K562 (cell line): Measurements from ENCODE around the gene AIFM3. TPM values are rescaled to one million over a fixed set of nuclear protein-coding genes. Genes with fewer than 3 reads are reported as not detected.

ENCODE experiments used
- BCOR ChIP-seq: fragments of 450-650 bp; IDR thresholded peaks from 2 replicates; pipeline ENCODE4 v1.6.1; 2016
- CREBBP ChIP-seq: IDR thresholded peaks from one replicate; pipeline ENCODE4 v1.6.1; 2012; ENCODE audit warnings: low read depth, mild to moderate bottlenecking, control low read depth, inconsistent platforms, low read length
- ETV5 ChIP-seq: sonication (generic); formaldehyde crosslinking; IDR thresholded peaks from 2 replicates; pipeline ENCODE4 v1.4.0; 2020; ENCODE audit warnings: low read depth, mild to moderate bottlenecking, missing genetic modification reagents
- RBBP5 ChIP-seq: fragments of 200-600 bp; sonication (generic); IDR thresholded peaks from 2 replicates; pipeline ENCODE4 v1.6.1; 2012; ENCODE audit warnings: borderline replicate concordance, mild to moderate bottlenecking, low read length, control low read depth, inconsistent platforms; ENCODE audit not compliant: insufficient read depth, poor library complexity, severe bottlenecking
- SMARCE1 ChIP-seq: fragments of 450-650 bp; IDR thresholded peaks from 2 replicates; pipeline ENCODE4 v1.7.1; 2016; ENCODE audit warnings: mild to moderate bottlenecking
- STAT6 ChIP-seq: sonication (generic); formaldehyde crosslinking; IDR thresholded peaks from 2 replicates; pipeline ENCODE4 v1.8.1; 2023; ENCODE audit warnings: mild to moderate bottlenecking, missing genetic modification reagents
- TAF15 ChIP-seq: fragments of 200-400 bp; formaldehyde crosslinking; IDR thresholded peaks from 2 replicates; pipeline ENCODE4 v1.6.1; 2017; ENCODE audit warnings: mild to moderate bottlenecking, low read depth, low read length, moderate library complexity
- TRIM28 ChIP-seq: fragments of 450-650 bp; IDR thresholded peaks from 2 replicates; pipeline ENCODE4 v1.6.1; 2017
- YY1 ChIP-seq, 3 experiments: IDR thresholded peaks; 2 replicates each; pipeline ENCODE4 v1.6.1; 2011; ENCODE audit warnings: low read length in 2 of 3, mild to moderate bottlenecking in 2 of 3, moderate library complexity in 2 of 3, borderline replicate concordance in 1 of 3, control low read depth in 1 of 3, low read depth in 1 of 3; ENCODE audit not compliant: insufficient read depth in 3 of 3, insufficient replicate concordance in 2 of 3, control insufficient read depth in 1 of 3, insufficient read length in 1 of 3; ENCODE audit errors: extremely low read depth in 1 of 3
- ZBTB43 ChIP-seq: sonication (generic); formaldehyde crosslinking; IDR thresholded peaks from 2 replicates; pipeline ENCODE4 v1.8.0; 2023; ENCODE audit warnings: mild to moderate bottlenecking, missing genetic modification reagents
- ZNF384 ChIP-seq: IDR thresholded peaks from 2 replicates; pipeline ENCODE4 v1.6.1; 2012; ENCODE audit warnings: low read depth, low read length, improper control_type of control experiment
- polyA plus RNA-seq, 8 experiments: library from polyadenylated mRNA; depleted of rRNA in 4 of 8; stranded (reverse) in 5 of 8; unstranded in 3 of 8; fragments of >200 nt; fragmentation: Nextera tagmentation in 2 of 8; fragmentation: Illumina TruSeq in 1 of 8; extraction: Ambion mirVana in 2 of 8; extraction: Trizol in 1 of 8; gene quantifications; 2 replicates each; pipeline versions ENCODE4 v1.2.1 to v1.2.3, GENCODE V29; 2011 to 2014; ENCODE audit warnings: inconsistent platforms in 1 of 8, missing spikeins in 1 of 8
- total RNA-seq, 7 experiments: library from RNA; depleted of rRNA in 6 of 7; stranded (reverse); fragments of >200 nt in 6 of 7; fragmentation: Illumina TruSeq in 2 of 7; extraction: Trizol in 2 of 7; gene quantifications; 2 replicates each; pipeline versions ENCODE4 v1.2.1 to v1.2.3, GENCODE V29; 2011 to 2021; ENCODE audit warnings: low replicate concordance in 1 of 7
- TF ChIP-seq, protein P1 (sequence below): fragments of 450-650 bp; IDR thresholded peaks from 2 replicates; pipeline ENCODE4 v1.7.1; 2018; ENCODE audit warnings: mild to moderate bottlenecking, low read depth; ENCODE audit not compliant: partially characterized antibody
- TF ChIP-seq, protein P2 (sequence below), 2 experiments: fragments of 250-450 bp in 1 of 2; fragments of 450-650 bp in 1 of 2; sonication (Bioruptor Pico) in 1 of 2; IDR thresholded peaks; 2 replicates each; pipeline versions ENCODE4 v1.6.1 to v1.8.0; 2016 to 2021; ENCODE audit warnings: mild to moderate bottlenecking in 2 of 2, moderate library complexity in 2 of 2, missing compliant biosample characterization in 1 of 2, missing genetic modification characterization in 1 of 2
- TF ChIP-seq, protein P3 (sequence below): sonication (generic); formaldehyde crosslinking; IDR thresholded peaks from 2 replicates; pipeline ENCODE4 v1.8.1; 2023; ENCODE audit warnings: mild to moderate bottlenecking, missing genetic modification reagents, moderate library complexity
- TF ChIP-seq, protein P4 (sequence below): sonication (generic); formaldehyde crosslinking; IDR thresholded peaks from 2 replicates; pipeline ENCODE4 v1.8.0; 2022; ENCODE audit warnings: missing genetic modification reagents, mild to moderate bottlenecking, borderline replicate concordance

Gene AIFM3
- total and polyA plus RNA-seq, 9 of the 15 experiments (the other 6 are each of a cell fraction or from before 2014, with no cell fraction given), result 0.03 to 0.20 (median 0.07) TPM; not detected in 1

DNA sequence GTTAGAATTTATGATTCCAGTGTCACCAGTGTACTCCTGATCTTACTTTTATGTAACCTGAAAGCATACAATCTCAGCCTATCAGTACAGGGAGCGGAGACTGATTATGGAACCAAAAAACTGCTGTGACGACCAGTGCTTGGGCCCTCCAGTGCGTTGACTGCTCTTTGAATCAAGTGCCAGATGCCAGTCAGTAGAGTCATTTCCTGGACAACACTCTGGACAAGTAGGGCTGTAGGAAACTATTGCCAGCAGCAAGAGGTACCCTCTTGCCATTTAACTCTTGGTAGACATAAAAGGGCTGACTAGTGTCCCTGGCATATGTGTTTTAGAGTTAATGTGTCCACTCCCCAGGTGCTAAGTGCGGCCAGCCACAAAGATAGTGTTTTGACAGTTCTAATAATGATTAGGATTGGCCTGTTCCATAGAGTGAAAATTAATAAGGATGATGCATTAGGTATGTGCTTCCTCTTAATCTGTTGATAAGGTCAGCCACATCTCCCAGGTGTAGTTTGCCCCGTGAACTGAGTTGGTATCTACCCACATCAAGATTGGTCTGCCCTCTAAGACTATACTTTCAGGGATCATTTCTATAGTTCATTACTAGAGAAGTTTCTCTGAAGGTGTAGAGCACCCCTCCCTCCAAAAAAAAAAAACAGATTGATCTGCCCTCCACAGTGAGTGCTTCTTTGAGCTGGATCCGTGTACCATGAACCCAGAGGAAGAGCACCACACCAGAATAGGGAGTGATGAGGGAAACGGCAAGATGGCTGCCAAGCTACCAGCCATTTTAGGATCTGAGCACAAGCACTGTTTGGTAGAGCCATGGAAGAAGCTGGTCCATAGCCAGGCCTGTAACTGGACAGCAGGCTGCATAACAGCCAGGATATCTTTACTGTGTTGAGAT, 20.7 kb upstream of the AIFM3 start (continued):
- TF ChIP-seq, protein P1, sequence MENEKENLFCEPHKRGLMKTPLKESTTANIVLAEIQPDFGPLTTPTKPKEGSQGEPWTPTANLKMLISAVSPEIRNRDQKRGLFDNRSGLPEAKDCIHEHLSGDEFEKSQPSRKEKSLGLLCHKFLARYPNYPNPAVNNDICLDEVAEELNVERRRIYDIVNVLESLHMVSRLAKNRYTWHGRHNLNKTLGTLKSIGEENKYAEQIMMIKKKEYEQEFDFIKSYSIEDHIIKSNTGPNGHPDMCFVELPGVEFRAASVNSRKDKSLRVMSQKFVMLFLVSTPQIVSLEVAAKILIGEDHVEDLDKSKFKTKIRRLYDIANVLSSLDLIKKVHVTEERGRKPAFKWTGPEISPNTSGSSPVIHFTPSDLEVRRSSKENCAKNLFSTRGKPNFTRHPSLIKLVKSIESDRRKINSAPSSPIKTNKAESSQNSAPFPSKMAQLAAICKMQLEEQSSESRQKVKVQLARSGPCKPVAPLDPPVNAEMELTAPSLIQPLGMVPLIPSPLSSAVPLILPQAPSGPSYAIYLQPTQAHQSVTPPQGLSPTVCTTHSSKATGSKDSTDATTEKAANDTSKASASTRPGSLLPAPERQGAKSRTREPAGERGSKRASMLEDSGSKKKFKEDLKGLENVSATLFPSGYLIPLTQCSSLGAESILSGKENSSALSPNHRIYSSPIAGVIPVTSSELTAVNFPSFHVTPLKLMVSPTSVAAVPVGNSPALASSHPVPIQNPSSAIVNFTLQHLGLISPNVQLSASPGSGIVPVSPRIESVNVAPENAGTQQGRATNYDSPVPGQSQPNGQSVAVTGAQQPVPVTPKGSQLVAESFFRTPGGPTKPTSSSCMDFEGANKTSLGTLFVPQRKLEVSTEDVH, result no peak
- TF ChIP-seq RBBP5 (peak; percentile 20), YY1 (IDR thresholded peaks at IDR 0.05; ENCODE audit: borderline replicate concordance in 1 of 3, control insufficient read depth in 1 of 3, extremely low read depth in 1 of 3, insufficient read depth in 3 of 3, insufficient read length in 1 of 3, insufficient replicate concordance in 2 of 3, low read depth in 1 of 3, low read length in 2 of 3) (peak in 1 of 3 experiments; percentile 71), ETV5 (CRISPR knock-in tag) (no peak), BCOR (no peak), SMARCE1 (no peak), ZBTB43 (CRISPR knock-in tag) (no peak), CREBBP (no peak), ZNF384 (no peak), TRIM28 (no peak), TAF15 (no peak), STAT6 (CRISPR knock-in tag) (no peak)
- TF ChIP-seq, protein P2, sequence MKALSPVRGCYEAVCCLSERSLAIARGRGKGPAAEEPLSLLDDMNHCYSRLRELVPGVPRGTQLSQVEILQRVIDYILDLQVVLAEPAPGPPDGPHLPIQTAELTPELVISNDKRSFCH (CRISPR knock-in tag; IDR thresholded peaks at IDR 0.05), result no peak
- TF ChIP-seq, protein P2 (tag; IDR thresholded peaks at IDR 0.05), result peak; percentile 55; the same call in 1 of the 2 replicates
- TF ChIP-seq, protein P3, sequence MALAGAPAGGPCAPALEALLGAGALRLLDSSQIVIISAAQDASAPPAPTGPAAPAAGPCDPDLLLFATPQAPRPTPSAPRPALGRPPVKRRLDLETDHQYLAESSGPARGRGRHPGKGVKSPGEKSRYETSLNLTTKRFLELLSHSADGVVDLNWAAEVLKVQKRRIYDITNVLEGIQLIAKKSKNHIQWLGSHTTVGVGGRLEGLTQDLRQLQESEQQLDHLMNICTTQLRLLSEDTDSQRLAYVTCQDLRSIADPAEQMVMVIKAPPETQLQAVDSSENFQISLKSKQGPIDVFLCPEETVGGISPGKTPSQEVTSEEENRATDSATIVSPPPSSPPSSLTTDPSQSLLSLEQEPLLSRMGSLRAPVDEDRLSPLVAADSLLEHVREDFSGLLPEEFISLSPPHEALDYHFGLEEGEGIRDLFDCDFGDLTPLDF (CRISPR knock-in tag), result no peak
- TF ChIP-seq, protein P4, sequence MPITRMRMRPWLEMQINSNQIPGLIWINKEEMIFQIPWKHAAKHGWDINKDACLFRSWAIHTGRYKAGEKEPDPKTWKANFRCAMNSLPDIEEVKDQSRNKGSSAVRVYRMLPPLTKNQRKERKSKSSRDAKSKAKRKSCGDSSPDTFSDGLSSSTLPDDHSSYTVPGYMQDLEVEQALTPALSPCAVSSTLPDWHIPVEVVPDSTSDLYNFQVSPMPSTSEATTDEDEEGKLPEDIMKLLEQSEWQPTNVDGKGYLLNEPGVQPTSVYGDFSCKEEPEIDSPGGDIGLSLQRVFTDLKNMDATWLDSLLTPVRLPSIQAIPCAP (CRISPR knock-in tag), result no peak
